WTC11 (cell line): Measurements from ENCODE around the gene COL1A1.

ENCODE experiments used
- ETV6 ChIP-seq: sonication (generic); formaldehyde crosslinking; IDR thresholded peaks from 2 replicates; pipeline ENCODE4 v1.8.1; 2022; ENCODE audit warnings: mild to moderate bottlenecking, missing genetic modification reagents
- NFYB ChIP-seq: sonication (generic); formaldehyde crosslinking; conservative IDR thresholded peaks from 2 replicates; pipeline ENCODE4 v1.8.0; 2022; ENCODE audit warnings: low read depth, missing genetic modification reagents
- NR1H2 ChIP-seq: sonication (generic); formaldehyde crosslinking; IDR thresholded peaks from 2 replicates; pipeline ENCODE4 v1.9.0; 2021; ENCODE audit warnings: mild to moderate bottlenecking, moderate library complexity, missing genetic modification reagents
- NR3C1 ChIP-seq: sonication (generic); formaldehyde crosslinking; conservative IDR thresholded peaks from 2 replicates; pipeline ENCODE4 v1.8.1; 2023; ENCODE audit warnings: low read depth, mild to moderate bottlenecking, missing genetic modification reagents
- SP1 ChIP-seq: sonication (generic); formaldehyde crosslinking; conservative IDR thresholded peaks from 2 replicates; pipeline ENCODE4 v1.8.1; 2022; ENCODE audit warnings: missing genetic modification reagents
- TEAD4 ChIP-seq: sonication (generic); formaldehyde crosslinking; IDR thresholded peaks from 2 replicates; pipeline ENCODE4 v1.8.0; 2022; ENCODE audit warnings: mild to moderate bottlenecking, missing genetic modification reagents
- TF ChIP-seq, protein P1 (sequence below): sonication (generic); formaldehyde crosslinking; IDR thresholded peaks from 2 replicates; pipeline ENCODE4 v1.8.0; 2023; ENCODE audit warnings: missing genetic modification reagents
- TF ChIP-seq, protein P2 (sequence below): fragments of 200-600 bp; IDR thresholded peaks from 2 replicates; pipeline ENCODE4 v1.8.0; 2022; ENCODE audit warnings: antibody characterized with exemption
- TF ChIP-seq, protein P3 (sequence below): sonication (generic); formaldehyde crosslinking; IDR thresholded peaks from 2 replicates; pipeline ENCODE4 v1.8.0; 2023; ENCODE audit warnings: missing genetic modification reagents, mild to moderate bottlenecking, borderline replicate concordance
- TF ChIP-seq, protein P4 (sequence below): sonication (generic); formaldehyde crosslinking; IDR thresholded peaks from 2 replicates; pipeline ENCODE4 v1.8.0; 2022; ENCODE audit warnings: mild to moderate bottlenecking, missing genetic modification reagents
- TF ChIP-seq, protein P5 (sequence below): sonication (generic); formaldehyde crosslinking; IDR thresholded peaks from 2 replicates; pipeline ENCODE4 v1.8.1; 2022; ENCODE audit warnings: mild to moderate bottlenecking, missing genetic modification reagents, moderate library complexity, borderline replicate concordance

DNA sequence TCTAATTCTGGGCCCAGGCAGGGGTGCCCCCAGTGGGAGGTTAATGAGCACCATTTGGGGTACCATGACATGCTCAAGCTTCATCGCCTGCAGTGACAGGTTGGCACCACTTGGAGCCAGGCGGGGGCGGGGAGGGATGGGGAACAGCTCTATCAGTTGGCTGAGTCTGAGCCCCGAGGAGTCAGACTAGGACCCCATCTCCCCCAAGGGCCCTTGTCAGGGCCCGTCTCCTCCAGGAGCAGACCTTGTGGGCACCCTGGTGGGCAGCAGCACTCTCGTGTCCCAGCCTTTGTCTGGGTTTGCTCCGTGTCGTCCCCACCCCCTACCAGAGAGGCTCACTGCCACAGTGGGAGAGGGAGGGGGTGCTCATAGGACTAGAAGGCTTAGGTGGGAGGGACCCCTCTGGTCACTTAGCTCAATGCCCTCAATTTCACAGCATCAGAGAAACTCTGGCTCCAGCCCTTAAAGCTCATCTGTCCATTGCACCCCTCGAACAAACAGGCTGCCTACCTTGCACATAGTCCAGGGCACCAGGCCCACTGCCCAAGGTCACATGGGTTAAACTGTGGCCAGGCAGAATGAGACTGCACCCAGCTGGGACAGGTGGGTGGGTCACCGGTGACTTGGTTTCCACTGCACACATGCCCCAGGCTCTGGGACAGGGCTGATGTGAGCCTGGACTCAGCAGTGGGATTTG, 55.1 kb downstream of the COL1A1 start:
- TF ChIP-seq, protein P1, sequence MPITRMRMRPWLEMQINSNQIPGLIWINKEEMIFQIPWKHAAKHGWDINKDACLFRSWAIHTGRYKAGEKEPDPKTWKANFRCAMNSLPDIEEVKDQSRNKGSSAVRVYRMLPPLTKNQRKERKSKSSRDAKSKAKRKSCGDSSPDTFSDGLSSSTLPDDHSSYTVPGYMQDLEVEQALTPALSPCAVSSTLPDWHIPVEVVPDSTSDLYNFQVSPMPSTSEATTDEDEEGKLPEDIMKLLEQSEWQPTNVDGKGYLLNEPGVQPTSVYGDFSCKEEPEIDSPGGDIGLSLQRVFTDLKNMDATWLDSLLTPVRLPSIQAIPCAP (CRISPR knock-in tag), result no peak
- TF ChIP-seq, protein P2, sequence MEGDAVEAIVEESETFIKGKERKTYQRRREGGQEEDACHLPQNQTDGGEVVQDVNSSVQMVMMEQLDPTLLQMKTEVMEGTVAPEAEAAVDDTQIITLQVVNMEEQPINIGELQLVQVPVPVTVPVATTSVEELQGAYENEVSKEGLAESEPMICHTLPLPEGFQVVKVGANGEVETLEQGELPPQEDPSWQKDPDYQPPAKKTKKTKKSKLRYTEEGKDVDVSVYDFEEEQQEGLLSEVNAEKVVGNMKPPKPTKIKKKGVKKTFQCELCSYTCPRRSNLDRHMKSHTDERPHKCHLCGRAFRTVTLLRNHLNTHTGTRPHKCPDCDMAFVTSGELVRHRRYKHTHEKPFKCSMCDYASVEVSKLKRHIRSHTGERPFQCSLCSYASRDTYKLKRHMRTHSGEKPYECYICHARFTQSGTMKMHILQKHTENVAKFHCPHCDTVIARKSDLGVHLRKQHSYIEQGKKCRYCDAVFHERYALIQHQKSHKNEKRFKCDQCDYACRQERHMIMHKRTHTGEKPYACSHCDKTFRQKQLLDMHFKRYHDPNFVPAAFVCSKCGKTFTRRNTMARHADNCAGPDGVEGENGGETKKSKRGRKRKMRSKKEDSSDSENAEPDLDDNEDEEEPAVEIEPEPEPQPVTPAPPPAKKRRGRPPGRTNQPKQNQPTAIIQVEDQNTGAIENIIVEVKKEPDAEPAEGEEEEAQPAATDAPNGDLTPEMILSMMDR, result no peak
- TF ChIP-seq TEAD4 (CRISPR knock-in tag), result no peak
- TF ChIP-seq, protein P3, sequence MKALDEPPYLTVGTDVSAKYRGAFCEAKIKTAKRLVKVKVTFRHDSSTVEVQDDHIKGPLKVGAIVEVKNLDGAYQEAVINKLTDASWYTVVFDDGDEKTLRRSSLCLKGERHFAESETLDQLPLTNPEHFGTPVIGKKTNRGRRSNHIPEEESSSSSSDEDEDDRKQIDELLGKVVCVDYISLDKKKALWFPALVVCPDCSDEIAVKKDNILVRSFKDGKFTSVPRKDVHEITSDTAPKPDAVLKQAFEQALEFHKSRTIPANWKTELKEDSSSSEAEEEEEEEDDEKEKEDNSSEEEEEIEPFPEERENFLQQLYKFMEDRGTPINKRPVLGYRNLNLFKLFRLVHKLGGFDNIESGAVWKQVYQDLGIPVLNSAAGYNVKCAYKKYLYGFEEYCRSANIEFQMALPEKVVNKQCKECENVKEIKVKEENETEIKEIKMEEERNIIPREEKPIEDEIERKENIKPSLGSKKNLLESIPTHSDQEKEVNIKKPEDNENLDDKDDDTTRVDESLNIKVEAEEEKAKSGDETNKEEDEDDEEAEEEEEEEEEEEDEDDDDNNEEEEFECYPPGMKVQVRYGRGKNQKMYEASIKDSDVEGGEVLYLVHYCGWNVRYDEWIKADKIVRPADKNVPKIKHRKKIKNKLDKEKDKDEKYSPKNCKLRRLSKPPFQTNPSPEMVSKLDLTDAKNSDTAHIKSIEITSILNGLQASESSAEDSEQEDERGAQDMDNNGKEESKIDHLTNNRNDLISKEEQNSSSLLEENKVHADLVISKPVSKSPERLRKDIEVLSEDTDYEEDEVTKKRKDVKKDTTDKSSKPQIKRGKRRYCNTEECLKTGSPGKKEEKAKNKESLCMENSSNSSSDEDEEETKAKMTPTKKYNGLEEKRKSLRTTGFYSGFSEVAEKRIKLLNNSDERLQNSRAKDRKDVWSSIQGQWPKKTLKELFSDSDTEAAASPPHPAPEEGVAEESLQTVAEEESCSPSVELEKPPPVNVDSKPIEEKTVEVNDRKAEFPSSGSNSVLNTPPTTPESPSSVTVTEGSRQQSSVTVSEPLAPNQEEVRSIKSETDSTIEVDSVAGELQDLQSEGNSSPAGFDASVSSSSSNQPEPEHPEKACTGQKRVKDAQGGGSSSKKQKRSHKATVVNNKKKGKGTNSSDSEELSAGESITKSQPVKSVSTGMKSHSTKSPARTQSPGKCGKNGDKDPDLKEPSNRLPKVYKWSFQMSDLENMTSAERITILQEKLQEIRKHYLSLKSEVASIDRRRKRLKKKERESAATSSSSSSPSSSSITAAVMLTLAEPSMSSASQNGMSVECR (CRISPR knock-in tag), result no peak
- no peak for TF ChIP-seq SP1 (CRISPR knock-in tag)
- TF ChIP-seq, protein P4, sequence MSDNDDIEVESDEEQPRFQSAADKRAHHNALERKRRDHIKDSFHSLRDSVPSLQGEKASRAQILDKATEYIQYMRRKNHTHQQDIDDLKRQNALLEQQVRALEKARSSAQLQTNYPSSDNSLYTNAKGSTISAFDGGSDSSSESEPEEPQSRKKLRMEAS, result no peak
- TF ChIP-seq NR3C1 (CRISPR knock-in tag), result no peak
- no peak for TF ChIP-seq NR1H2 (CRISPR knock-in tag)
- TF ChIP-seq, protein P5, sequence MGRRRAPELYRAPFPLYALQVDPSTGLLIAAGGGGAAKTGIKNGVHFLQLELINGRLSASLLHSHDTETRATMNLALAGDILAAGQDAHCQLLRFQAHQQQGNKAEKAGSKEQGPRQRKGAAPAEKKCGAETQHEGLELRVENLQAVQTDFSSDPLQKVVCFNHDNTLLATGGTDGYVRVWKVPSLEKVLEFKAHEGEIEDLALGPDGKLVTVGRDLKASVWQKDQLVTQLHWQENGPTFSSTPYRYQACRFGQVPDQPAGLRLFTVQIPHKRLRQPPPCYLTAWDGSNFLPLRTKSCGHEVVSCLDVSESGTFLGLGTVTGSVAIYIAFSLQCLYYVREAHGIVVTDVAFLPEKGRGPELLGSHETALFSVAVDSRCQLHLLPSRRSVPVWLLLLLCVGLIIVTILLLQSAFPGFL (CRISPR knock-in tag), result no peak
- TF ChIP-seq ETV6 (CRISPR knock-in tag), result no peak
- TF ChIP-seq NFYB (CRISPR knock-in tag), result no peak
